HL-60 (cell line): ENCODE measurements around the gene MRPS17.
A peak's percentile ranks its signal among the peaks of the same experiment; 100 is the strongest.

Source experiments
- DNase-seq, 2 experiments: peaks; one replicate each; pipeline ENCODE4 v3.0.0-alpha.2; 2010 to 2020; ENCODE audit warnings: low read depth in 1 of 2, low spot score in 1 of 2
- H3K27ac ChIP-seq: fragments of 250-450 bp; sonication (Bioruptor Pico); replicated peaks from 2 replicates; pipeline ENCODE4 v1.5.1; 2020; ENCODE audit warnings: mild to moderate bottlenecking, moderate library complexity
- H3K27me3 ChIP-seq: fragments of 250-450 bp; sonication (Bioruptor Pico); 2 replicates; pipeline ENCODE4 v1.5.1; 2021; ENCODE audit warnings: mild to moderate bottlenecking, moderate library complexity; ENCODE audit not compliant: insufficient read depth, poor library complexity, severe bottlenecking
- H3K4me3 ChIP-seq: replicated peaks from 2 replicates; pipeline ENCODE4 v1.5.1; 2011; ENCODE audit warnings: mild to moderate bottlenecking, control low read depth, low read length; ENCODE audit not compliant: insufficient read depth
- GABPA ChIP-seq: IDR thresholded peaks from 2 replicates; pipeline ENCODE4 v1.6.1; 2012; ENCODE audit warnings: low read depth
- POLR2AphosphoS5 ChIP-seq: IDR thresholded peaks from 2 replicates; pipeline ENCODE4 v1.6.1; 2012; ENCODE audit warnings: low read depth
- SPI1 ChIP-seq: IDR thresholded peaks from 2 replicates; pipeline ENCODE4 v1.6.1; 2012; ENCODE audit warnings: low read depth, mild to moderate bottlenecking, borderline replicate concordance
- long read RNA-seq: library from polyadenylated mRNA; unstranded; transcript quantifications from one replicate; pipeline ENCODE4 v2.0.0, GENCODE V29; 2020
- TF ChIP-seq, protein P1 (sequence below): IDR thresholded peaks from one replicate; pipeline ENCODE4 v1.5.1; 2011; ENCODE audit warnings: low read length, control low read depth, inconsistent platforms; ENCODE audit not compliant: insufficient read depth
- TF ChIP-seq, protein P2 (sequence below): IDR thresholded peaks from 2 replicates; pipeline ENCODE4 v1.6.1; 2012; ENCODE audit warnings: low read depth; ENCODE audit not compliant: insufficient replicate concordance

Gene MRPS17
- long read RNA-seq, transcript MRPS17-201 (3 exons, 1,845 nt), result major isoform, 36 of 46 reads
- long read RNA-seq, partial matches to known transcripts, result 4 of 46 reads
- long read RNA-seq, other reads (novel, unspliced or antisense), result 6 of 46 reads

GRCh38 chr7:55951637-55952351 lies at the start of gene MRPS17:
MRPS17 (plus strand) TSS chr7:55951877; CDS start chr7:55953196, 1,319 bp downstream.
- DNase-seq, result peak; percentile 86 to 93
- Histone ChIP-seq H3K27me3 (no peaks in the 10 kb centered on the region), H3K4me3 (peak within 1 kb of the TSS; percentile 99), H3K27ac (peak within 1 kb of the TSS; percentile 71)
- TF ChIP-seq GABPA (no peak), POLR2AphosphoS5 (peak; percentile 96)

GRCh38 chr7:55903985-55904759 lies 47.5 kb upstream of the MRPS17 start:
- DNase-seq, result no peak
- TF ChIP-seq POLR2AphosphoS5, result no peak
- TF ChIP-seq, protein P1, sequence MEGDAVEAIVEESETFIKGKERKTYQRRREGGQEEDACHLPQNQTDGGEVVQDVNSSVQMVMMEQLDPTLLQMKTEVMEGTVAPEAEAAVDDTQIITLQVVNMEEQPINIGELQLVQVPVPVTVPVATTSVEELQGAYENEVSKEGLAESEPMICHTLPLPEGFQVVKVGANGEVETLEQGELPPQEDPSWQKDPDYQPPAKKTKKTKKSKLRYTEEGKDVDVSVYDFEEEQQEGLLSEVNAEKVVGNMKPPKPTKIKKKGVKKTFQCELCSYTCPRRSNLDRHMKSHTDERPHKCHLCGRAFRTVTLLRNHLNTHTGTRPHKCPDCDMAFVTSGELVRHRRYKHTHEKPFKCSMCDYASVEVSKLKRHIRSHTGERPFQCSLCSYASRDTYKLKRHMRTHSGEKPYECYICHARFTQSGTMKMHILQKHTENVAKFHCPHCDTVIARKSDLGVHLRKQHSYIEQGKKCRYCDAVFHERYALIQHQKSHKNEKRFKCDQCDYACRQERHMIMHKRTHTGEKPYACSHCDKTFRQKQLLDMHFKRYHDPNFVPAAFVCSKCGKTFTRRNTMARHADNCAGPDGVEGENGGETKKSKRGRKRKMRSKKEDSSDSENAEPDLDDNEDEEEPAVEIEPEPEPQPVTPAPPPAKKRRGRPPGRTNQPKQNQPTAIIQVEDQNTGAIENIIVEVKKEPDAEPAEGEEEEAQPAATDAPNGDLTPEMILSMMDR, result no peak
- TF ChIP-seq GABPA, result no peak
- TF ChIP-seq SPI1, result no peak
- TF ChIP-seq, protein P2, sequence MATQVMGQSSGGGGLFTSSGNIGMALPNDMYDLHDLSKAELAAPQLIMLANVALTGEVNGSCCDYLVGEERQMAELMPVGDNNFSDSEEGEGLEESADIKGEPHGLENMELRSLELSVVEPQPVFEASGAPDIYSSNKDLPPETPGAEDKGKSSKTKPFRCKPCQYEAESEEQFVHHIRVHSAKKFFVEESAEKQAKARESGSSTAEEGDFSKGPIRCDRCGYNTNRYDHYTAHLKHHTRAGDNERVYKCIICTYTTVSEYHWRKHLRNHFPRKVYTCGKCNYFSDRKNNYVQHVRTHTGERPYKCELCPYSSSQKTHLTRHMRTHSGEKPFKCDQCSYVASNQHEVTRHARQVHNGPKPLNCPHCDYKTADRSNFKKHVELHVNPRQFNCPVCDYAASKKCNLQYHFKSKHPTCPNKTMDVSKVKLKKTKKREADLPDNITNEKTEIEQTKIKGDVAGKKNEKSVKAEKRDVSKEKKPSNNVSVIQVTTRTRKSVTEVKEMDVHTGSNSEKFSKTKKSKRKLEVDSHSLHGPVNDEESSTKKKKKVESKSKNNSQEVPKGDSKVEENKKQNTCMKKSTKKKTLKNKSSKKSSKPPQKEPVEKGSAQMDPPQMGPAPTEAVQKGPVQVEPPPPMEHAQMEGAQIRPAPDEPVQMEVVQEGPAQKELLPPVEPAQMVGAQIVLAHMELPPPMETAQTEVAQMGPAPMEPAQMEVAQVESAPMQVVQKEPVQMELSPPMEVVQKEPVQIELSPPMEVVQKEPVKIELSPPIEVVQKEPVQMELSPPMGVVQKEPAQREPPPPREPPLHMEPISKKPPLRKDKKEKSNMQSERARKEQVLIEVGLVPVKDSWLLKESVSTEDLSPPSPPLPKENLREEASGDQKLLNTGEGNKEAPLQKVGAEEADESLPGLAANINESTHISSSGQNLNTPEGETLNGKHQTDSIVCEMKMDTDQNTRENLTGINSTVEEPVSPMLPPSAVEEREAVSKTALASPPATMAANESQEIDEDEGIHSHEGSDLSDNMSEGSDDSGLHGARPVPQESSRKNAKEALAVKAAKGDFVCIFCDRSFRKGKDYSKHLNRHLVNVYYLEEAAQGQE, result no peak
- no peak overlapping the region for H3K4me3 ChIP-seq

DNA sequence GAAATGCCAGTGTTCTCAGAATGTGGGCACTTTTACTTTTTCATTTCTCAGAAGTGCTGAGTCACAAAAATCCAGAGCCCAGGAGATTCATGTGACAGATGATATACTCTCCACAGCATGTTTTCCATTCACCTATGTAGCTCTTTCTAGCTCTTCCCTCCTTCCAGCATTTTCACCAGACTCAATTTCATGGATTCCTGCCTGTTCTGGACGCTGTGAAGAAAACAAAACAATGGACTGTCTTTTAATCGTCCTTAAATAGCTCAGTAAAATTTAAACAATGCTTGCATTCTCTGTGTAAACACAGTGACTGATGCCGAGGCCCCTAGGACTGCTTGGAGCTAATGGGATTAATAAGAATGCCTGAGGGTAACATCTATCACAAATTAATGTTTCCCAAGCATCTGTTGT lies 38.9 kb upstream of the MRPS17 start:
- DNase-seq, result no peak
- H3K27ac ChIP-seq, result no peak overlapping the region
- no peaks in the 10 kb centered on the region for H3K27me3 ChIP-seq
- TF ChIP-seq POLR2AphosphoS5, result no peak
- TF ChIP-seq, protein P1, result no peak
- H3K4me3 ChIP-seq, result no peak overlapping the region

More at GRCh38 chr7:55903985-55904759, 47.5 kb upstream of the MRPS17 start:
- H3K27me3 ChIP-seq, result no peaks in the 10 kb centered on the region
- no peak overlapping the region for H3K27ac ChIP-seq

DNA sequence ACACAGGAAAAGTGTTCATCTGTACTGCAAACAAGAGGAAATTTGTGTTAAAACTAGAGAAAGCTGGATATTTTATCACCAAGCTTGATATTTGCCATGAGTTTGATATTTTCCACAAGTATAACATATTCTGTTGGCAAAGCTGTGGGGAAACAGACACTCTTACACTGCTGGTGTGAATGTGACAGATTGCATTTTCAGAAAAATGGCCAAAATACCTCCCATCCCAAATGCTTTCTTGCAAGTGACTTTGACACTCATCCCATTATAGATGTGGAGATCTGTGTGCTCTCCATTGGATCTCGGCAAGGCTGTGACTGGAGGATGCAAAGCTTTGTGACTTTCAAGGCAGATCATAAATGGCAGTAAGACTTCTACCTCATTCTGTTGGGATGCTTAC lies 33.9 kb upstream of the MRPS17 start:
- Histone ChIP-seq H3K4me3 (no peak overlapping the region), H3K27me3 (no peaks in the 10 kb centered on the region), H3K27ac (no peak overlapping the region)
- no peak for DNase-seq
- TF ChIP-seq, protein P2, result no peak
- no peak for TF ChIP-seq SPI1
- TF ChIP-seq, protein P1, result no peak
- no peak for TF ChIP-seq GABPA
- TF ChIP-seq POLR2AphosphoS5, result no peak
